Natural killer cell (primary cell): ENCODE measurements around the gene FAM124B. TPM values are rescaled to one million over a fixed set of nuclear protein-coding genes. Genes with fewer than 3 reads are reported as not detected.

Source experiments
- ATAC-seq, 3 donors: fragments of 150-1000 bp in 2 of 3; fragments of 200-7000 bp in 1 of 3; cut with Tn5 transposase; 1 replicate in 1 of 3; 2 replicates in 2 of 3; pipeline ENCODE4 v1.10.0; 2021; ENCODE audit warnings: mild to moderate bottlenecking in 2 of 3, moderate library complexity in 2 of 3
- DNase-seq, 2 donors: peaks; one replicate each; pipeline versions ENCODE4 v3.0.0 to v3.0.0-alpha.2; 2013 to 2021; ENCODE audit warnings: mixed read lengths in 1 of 2
- H3K27ac ChIP-seq: one replicate; pipeline ENCODE4 v1.5.1; 2013; ENCODE audit warnings: mild to moderate bottlenecking, low read length
- H3K27me3 ChIP-seq: one replicate; pipeline ENCODE4 v1.6.1; 2013; ENCODE audit warnings: low read length; ENCODE audit not compliant: control insufficient read depth, insufficient read depth
- H3K36me3 ChIP-seq: one replicate; pipeline ENCODE4 v1.6.1; 2013; ENCODE audit warnings: low read length; ENCODE audit not compliant: control insufficient read depth, insufficient read depth
- H3K4me1 ChIP-seq: one replicate; pipeline ENCODE4 v1.6.1; 2013; ENCODE audit warnings: low read length; ENCODE audit not compliant: control insufficient read depth, insufficient read depth
- H3K4me3 ChIP-seq: one replicate; pipeline ENCODE4 v1.5.1; 2013; ENCODE audit warnings: low read length
- H3K9me3 ChIP-seq: one replicate; pipeline ENCODE4 v1.6.1; 2013; ENCODE audit warnings: low read length; ENCODE audit not compliant: control insufficient read depth, insufficient read depth
- H3K27ac Mint-ChIP-seq, 2 donors: one replicate each; pipeline ENCODE4 v1.8.0; 2022; ENCODE audit warnings: mild to moderate bottlenecking in 2 of 2, mixed read lengths in 2 of 2, moderate library complexity in 1 of 2
- H3K27me3 Mint-ChIP-seq, 2 donors: one replicate each; pipeline ENCODE4 v1.8.0; 2022; ENCODE audit warnings: low read depth in 2 of 2, mixed read lengths in 2 of 2
- H3K36me3 Mint-ChIP-seq: one replicate; pipeline ENCODE4 v1.8.0; 2022; ENCODE audit warnings: mixed read lengths
- H3K4me1 Mint-ChIP-seq, 2 donors: one replicate each; pipeline ENCODE4 v1.8.0; 2022; ENCODE audit warnings: mixed read lengths in 2 of 2
- H3K4me3 Mint-ChIP-seq: one replicate; pipeline ENCODE4 v1.8.0; 2022; ENCODE audit warnings: mild to moderate bottlenecking, moderate library complexity, mixed read lengths
- H3K9me3 Mint-ChIP-seq, 2 donors: one replicate each; pipeline ENCODE4 v1.8.0; 2022; ENCODE audit warnings: mixed read lengths in 2 of 2
- WGBS: methylation state at CpG from one replicate; pipeline ENCODE4 v1.1.7; 2013; ENCODE audit warnings: missing lambda C conversion rate; ENCODE audit not compliant: insufficient coverage; 5-methylcytosine and 5-hydroxymethylcytosine counted together
- intact Hi-C: fragments of 100-400 bp; cut with micrococcal nuclease; formaldehyde crosslinking; loops from one replicate; pipeline ENCODE4 v1.14.2; 2022
- total RNA-seq, 4 donors: library from RNA; stranded (reverse); fragments of 120-200 nt in 1 of 4; gene quantifications; one replicate each; pipeline versions ENCODE4 v1.2.3 to v1.2.4, GENCODE V29; 2013 to 2022
- TF ChIP-seq, protein P1 (sequence below): fragments of 200-600 bp; IDR thresholded peaks from one replicate; pipeline ENCODE4 v1.8.0; 2022; ENCODE audit warnings: antibody characterized with exemption

Gene FAM124B
- total RNA-seq, 3 donors from 2014 or later (not counting 1 experiment from before 2014, with no cell fraction given): 1.9 to 6.1 (median 2.4) TPM

DNA sequence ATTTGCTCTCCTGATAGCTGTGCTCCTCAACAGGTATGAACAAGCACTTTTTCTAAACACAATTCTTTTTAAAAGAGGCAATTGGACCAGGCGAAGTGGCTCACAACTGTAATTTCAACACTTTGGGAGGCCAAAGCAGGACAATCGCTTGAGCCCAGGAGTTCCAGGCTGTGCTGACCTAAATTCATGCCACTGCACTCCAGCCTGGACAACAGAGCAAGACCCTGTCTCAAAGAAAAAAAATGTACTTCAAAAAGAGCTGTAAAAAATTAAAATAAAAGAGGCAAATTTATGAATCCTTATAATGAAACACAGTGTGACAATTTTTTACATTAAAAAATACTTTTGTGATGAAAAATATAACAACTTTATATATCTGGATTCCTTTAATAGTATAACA is 1.8 kb upstream of the FAM124B start:
- ATAC-seq (no peak), DNase-seq (no peak)
- intact Hi-C loops: no loop called here
- H3K9me3 ChIP-seq: no peaks in the 10 kb centered on the region
- H3K4me3 Mint-ChIP-seq: no peak overlapping the region
- H3K27me3 ChIP-seq: no peaks in the 10 kb centered on the region
- no peak overlapping the region for H3K27ac Mint-ChIP-seq
- peaks cover 34 to 35% of the 10 kb centered on the region in 2 donors for H3K4me1 Mint-ChIP-seq
- no peak overlapping the region for H3K27ac ChIP-seq
- H3K36me3 ChIP-seq: no peaks in the 10 kb centered on the region
- TF ChIP-seq, protein P1, sequence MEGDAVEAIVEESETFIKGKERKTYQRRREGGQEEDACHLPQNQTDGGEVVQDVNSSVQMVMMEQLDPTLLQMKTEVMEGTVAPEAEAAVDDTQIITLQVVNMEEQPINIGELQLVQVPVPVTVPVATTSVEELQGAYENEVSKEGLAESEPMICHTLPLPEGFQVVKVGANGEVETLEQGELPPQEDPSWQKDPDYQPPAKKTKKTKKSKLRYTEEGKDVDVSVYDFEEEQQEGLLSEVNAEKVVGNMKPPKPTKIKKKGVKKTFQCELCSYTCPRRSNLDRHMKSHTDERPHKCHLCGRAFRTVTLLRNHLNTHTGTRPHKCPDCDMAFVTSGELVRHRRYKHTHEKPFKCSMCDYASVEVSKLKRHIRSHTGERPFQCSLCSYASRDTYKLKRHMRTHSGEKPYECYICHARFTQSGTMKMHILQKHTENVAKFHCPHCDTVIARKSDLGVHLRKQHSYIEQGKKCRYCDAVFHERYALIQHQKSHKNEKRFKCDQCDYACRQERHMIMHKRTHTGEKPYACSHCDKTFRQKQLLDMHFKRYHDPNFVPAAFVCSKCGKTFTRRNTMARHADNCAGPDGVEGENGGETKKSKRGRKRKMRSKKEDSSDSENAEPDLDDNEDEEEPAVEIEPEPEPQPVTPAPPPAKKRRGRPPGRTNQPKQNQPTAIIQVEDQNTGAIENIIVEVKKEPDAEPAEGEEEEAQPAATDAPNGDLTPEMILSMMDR: no peak
- 97% methylated on average over 2 of the region's 2 CpGs for WGBS
- peaks cover 19% of the 10 kb centered on the region for H3K4me1 ChIP-seq
- no peak overlapping the region for H3K4me3 ChIP-seq
- H3K9me3 Mint-ChIP-seq: no peaks in the 10 kb centered on the region
- H3K36me3 Mint-ChIP-seq: no peaks in the 10 kb centered on the region
- H3K27me3 Mint-ChIP-seq: peaks cover 0 to 3% of the 10 kb centered on the region in 2 donors

DNA sequence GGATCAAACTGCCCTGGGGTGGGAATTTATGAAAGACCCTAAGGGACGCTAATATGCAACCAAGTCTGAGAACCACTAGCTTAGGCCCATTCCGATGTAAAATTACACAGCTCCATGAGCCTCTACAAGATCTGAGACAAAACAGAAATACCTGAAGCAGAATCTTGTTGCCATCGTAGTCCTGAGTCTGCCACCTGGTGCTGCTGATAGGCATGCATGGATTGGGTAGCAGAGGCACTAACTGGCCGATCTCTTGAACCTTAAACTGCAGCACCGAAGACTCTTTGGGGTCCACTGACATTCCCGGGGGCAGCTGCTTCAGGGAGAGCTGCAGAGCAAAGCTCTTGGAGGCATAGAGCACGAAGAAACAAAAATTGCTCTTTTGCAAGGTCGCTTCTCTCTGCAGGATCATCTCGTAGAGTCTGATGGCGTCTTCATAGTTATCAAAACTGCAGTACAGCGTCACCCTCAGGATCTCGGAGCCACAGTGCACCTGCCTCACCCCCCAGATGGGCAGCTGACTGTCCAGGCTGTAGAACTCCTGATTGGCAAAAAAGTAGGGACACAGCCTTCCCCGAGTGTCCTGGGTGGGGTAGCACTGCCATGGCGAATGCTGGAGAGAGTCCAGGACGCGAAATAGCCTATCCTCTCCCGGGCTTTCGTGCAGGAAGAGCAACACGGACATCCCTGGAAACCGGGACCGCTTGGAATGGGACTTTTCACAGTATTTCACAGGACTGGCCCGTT is 848 bp downstream of the FAM124B start:
- DNase-seq: peak in 1 of 2 donors; percentile 23
- peaks cover 22% of the 10 kb centered on the region for H3K4me1 ChIP-seq

DNA sequence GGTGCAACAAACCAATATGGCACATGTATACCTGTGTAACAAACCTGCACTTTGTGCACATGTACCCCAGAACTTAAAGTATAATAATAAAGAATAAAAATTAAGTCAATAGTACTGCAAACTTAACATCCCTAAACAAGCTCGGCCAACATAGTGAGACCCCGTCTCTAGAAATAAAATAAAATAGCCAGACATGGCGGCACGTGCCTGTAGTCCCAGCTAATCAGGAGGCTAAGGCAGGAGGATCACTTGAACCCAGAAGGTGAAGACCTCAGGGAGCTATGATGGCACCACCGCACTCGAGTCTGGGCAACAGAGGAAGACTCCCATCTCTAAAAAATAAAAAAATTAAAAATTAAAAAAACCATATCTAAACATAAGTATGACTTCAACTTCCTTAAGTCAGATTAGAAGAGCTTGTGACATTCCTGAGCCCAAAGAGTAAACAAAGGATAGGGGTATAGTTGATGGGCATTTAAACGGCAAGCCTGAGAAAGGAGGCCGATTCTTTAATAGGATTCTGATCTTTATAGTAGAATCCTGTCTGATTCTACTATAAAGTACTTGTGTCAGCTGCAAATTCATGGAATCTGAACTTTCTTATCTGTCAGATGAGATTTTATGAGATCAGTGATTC is 1.6 kb downstream of the FAM124B start:
- Mint-ChIP-seq H3K36me3 (no peaks in the 10 kb centered on the region), H3K27ac (peak overlapping the region; percentile 84 to 85), H3K4me1 (peaks cover 36 to 39% of the 10 kb centered on the region in 2 donors), H3K4me3 (peak overlapping the region; percentile 89), H3K27me3 (no peaks in the 10 kb centered on the region), H3K9me3 (no peaks in the 10 kb centered on the region)
- H3K9me3 ChIP-seq: no peaks in the 10 kb centered on the region
- H3K27me3 ChIP-seq: no peaks in the 10 kb centered on the region
- WGBS: 81% methylated on average over 6 of the region's 8 CpGs
- intact Hi-C loops: no loop called here
- no peak overlapping the region for H3K27ac ChIP-seq
- no peak overlapping the region for H3K4me3 ChIP-seq
- H3K36me3 ChIP-seq: no peaks in the 10 kb centered on the region
- no peak for DNase-seq
- no peak for ATAC-seq
- peaks cover 24% of the 10 kb centered on the region for H3K4me1 ChIP-seq
- TF ChIP-seq, protein P1: no peak

More for the DNA sequence above, 848 bp downstream of the FAM124B start:
- peak overlapping the region; percentile 84 to 85 for H3K27ac Mint-ChIP-seq
- peak overlapping the region; percentile 30 for H3K27ac ChIP-seq
- intact Hi-C loops: no loop called here
- no peaks in the 10 kb centered on the region for H3K36me3 Mint-ChIP-seq
- H3K9me3 Mint-ChIP-seq: no peaks in the 10 kb centered on the region
- H3K36me3 ChIP-seq: no peaks in the 10 kb centered on the region
- 19% methylated on average over 22 of the region's 22 CpGs for WGBS
- peak overlapping the region; percentile 89 for H3K4me3 Mint-ChIP-seq
- no peaks in the 10 kb centered on the region for H3K27me3 ChIP-seq
- no peaks in the 10 kb centered on the region for H3K9me3 ChIP-seq
- TF ChIP-seq, protein P1: no peak
- ATAC-seq: peak in 2 of 3 donors; percentile 33 to 37
- peaks cover 36 to 39% of the 10 kb centered on the region in 2 donors for H3K4me1 Mint-ChIP-seq
- H3K27me3 Mint-ChIP-seq: no peaks in the 10 kb centered on the region
- peak overlapping the region; percentile 21 for H3K4me3 ChIP-seq
